Tibial nerve (tissue), 3 donors: Measurements from ENCODE around the gene ELOVL6.

ENCODE experiments used
- CTCF ChIP-seq, 5 experiments: fragments of 200-600 bp in 3 of 5; fragments of 450-650 bp in 2 of 5; sonication (generic) in 3 of 5; IDR thresholded peaks; one replicate each; pipeline ENCODE4 v1.5.1; 2016 to 2019; ENCODE audit warnings: antibody characterized with exemption in 5 of 5, mild to moderate bottlenecking in 3 of 5, moderate library complexity in 2 of 5
- POLR2A ChIP-seq, 2 donors: fragments of 450-650 bp; IDR thresholded peaks; one replicate each; pipeline ENCODE4 v1.6.1; 2017; ENCODE audit warnings: antibody characterized with exemption in 2 of 2, mild to moderate bottlenecking in 2 of 2, moderate library complexity in 2 of 2

DNA sequence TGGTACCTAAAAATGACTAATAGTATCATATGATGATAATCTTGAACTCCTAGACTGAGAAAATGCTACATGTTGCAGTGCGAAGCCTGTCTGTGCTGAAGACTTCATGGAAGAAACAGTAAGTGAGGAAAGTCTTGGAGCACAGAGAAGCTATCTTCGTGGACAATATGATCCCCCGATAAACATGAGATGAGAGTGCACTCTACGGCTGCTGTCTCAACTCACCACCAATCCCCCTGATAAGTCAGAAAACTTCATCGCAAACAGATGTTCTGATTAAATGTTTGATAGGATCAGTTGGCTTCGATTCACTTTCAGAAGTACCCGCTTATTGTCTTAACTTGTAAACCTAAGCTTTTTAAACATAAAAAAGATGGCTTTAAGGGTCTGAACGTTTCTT lies 130.2 kb downstream of the ELOVL6 start:
- TF ChIP-seq CTCF (IDR thresholded peaks at IDR 0.05): no peak
- no peak for TF ChIP-seq POLR2A (IDR thresholded peaks at IDR 0.05)
